Right lobe of liver (tissue), 6 donors: ENCODE data around the gene CHKA. TPM values are rescaled to one million over a fixed set of nuclear protein-coding genes. Genes with fewer than 3 reads are reported as not detected.

Source experiments
- ATAC-seq, 4 donors: fragments of 200-7000 bp; cut with Tn5 transposase; one replicate each; pipeline ENCODE4 v1.9.1; 2020; ENCODE audit warnings: mild to moderate bottlenecking in 4 of 4, moderate library complexity in 4 of 4
- DNase-seq, 3 donors: peaks; one replicate each; pipeline ENCODE4 v3.0.0-alpha.2; 2020
- H3K27ac ChIP-seq, 3 donors: fragments of 200-600 bp; one replicate each; pipeline ENCODE4 v1.8.0; 2022
- H3K27me3 ChIP-seq, 2 donors: fragments of 200-600 bp; one replicate each; pipeline ENCODE4 v1.8.0; 2022
- H3K36me3 ChIP-seq, 4 donors: fragments of 200-600 bp; sonication (generic) in 1 of 4; one replicate each; pipeline versions ENCODE4 v1.5.1 to v1.8.0; 2017 to 2022; ENCODE audit warnings: control low read depth in 1 of 4
- H3K4me1 ChIP-seq, 4 donors: fragments of 200-600 bp; sonication (generic) in 1 of 4; one replicate each; pipeline versions ENCODE4 v1.5.1 to v1.8.0; 2017 to 2022; ENCODE audit warnings: control low read depth in 1 of 4
- H3K4me3 ChIP-seq, 3 donors: fragments of 200-600 bp; one replicate each; pipeline ENCODE4 v1.8.0; 2022
- H3K9me3 ChIP-seq, 4 donors: fragments of 200-600 bp; sonication (generic) in 1 of 4; one replicate each; pipeline versions ENCODE4 v1.5.1 to v1.8.0; 2017 to 2022; ENCODE audit warnings: control low read depth in 1 of 4
- CTCF ChIP-seq, 4 donors: fragments of 200-600 bp in 3 of 4; fragments of 450-650 bp in 1 of 4; IDR thresholded peaks; one replicate each; pipeline versions ENCODE4 v1.5.1 to v1.8.0; 2016 to 2022; ENCODE audit warnings: antibody characterized with exemption in 4 of 4, mild to moderate bottlenecking in 2 of 4
- POLR2A ChIP-seq: fragments of 450-650 bp; IDR thresholded peaks from one replicate; pipeline ENCODE4 v1.6.1; 2017; ENCODE audit warnings: antibody characterized with exemption, mild to moderate bottlenecking
- WGBS: methylation state at CpG from one replicate; pipeline ENCODE4 v1.1.6; 2018; ENCODE audit warnings: low coverage, low lambda C conversion rate; ENCODE audit not compliant: insufficient coverage; ENCODE audit errors: missing lambda C conversion rate; 5-methylcytosine and 5-hydroxymethylcytosine counted together
- intact Hi-C, 2 donors: fragments of 100-400 bp; cut with DNase I; formaldehyde crosslinking; loops; one replicate each; pipeline versions ENCODE4 v1.11.2 to v1.14.1; 2022
- long read RNA-seq: library from polyadenylated mRNA; unstranded; transcript quantifications from one replicate; pipeline ENCODE4 v2.0.0, GENCODE V29; 2019
- total RNA-seq, 6 experiments: library from RNA; depleted of rRNA in 2 of 6; stranded (reverse); fragments of >200 nt in 2 of 6; fragmentation: NEBNext Ultra II Directional in 3 of 6; extraction: Animal tissue kit (Norgen Biotek cat#: 25700) in 3 of 6; gene quantifications; one replicate each; pipeline versions ENCODE4 v1.1.0 to v1.2.4, GENCODE V29; 2016 to 2023
- donor health status: DM: no; HTN: yes; CAD: no.
- donor health status: DM: no; HTN: no; CAD: no.
- donor health status: DM: no; HTN: no; CAD: no.
- donor health status: DM: no; HTN: yes; CAD: no.
- donor health status: DM: no; HTN: yes; CAD: no.

Gene CHKA
- 10 to 100 TPM; 15.1 to 35.8 (median 28.5) TPM for total RNA-seq
- long read RNA-seq, partial matches to known transcripts = 0 of 1 reads
- long read RNA-seq, other reads (novel, unspliced or antisense) = 1 of 1 reads

DNA sequence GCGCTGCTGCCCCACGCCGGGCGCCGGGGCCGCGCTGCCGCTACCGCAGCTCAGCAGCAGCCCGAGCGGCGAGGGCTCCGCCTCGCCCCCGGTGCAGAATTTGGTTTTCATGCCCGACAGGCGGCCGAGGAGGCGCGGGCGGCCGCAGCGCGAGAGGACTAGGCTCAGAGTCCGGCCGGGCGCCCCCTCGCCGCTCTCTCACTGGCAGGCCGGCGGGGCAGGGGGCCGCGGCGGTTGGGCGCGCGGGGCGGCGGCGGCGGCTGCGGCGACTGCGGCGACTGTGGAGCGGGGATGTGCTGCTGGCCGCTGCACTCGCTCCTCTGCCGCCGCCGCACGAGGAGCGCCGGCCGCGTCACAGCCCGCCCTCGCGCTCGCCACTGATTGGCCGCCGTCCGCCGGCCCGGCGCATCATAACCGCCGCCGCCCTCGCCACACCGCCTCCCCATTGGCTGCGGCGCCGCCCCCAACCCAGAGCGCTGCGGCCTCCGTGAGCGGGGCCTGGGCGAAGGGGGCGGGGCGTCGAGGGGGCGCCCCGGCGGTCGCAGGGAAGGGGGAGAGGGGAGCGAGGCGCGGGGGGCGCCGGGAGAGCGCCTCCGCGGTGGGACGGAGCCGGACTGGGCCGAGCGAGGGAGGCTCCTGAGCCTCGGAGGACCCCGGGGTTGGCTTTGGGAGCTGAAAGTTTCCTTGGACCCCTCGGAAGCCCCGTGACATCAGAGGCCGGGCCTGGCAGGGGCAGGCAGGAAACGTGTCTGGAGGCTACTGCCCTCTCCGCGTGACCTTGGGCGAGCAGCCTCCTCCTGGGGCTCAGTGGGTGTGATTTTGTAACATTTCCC, at the start of gene CHKA:
TSS of gene CHKA (minus strand) at position 322 of the 833 bp plus-strand sequence. CDS start at position 111, 211 bp downstream.
- no peaks in the 10 kb centered on the region for H3K27me3 ChIP-seq
- H3K4me1 ChIP-seq = peaks cover 0 to 48% (median 22%) of the 10 kb centered on the region in 4 donors
- DNase-seq (peak; percentile 97), ATAC-seq (peak; percentile 79 to 93 (median 88))
- 0% methylated on average over 15 of the region's 107 CpGs for WGBS
- peak within 1 kb of the TSS; percentile 96 to 100 (median 98) for H3K27ac ChIP-seq
- intact Hi-C loops = no loop called here
- no peaks in the 10 kb centered on the region for H3K9me3 ChIP-seq
- no peaks in the 10 kb centered on the region for H3K36me3 ChIP-seq
- TF ChIP-seq CTCF (IDR thresholded peaks at IDR 0.05) (peak in 1 of 4 donors; percentile 5), POLR2A (peak; percentile 100)
- peak within 1 kb of the TSS; percentile 62 to 85 (median 74) for H3K4me3 ChIP-seq

DNA sequence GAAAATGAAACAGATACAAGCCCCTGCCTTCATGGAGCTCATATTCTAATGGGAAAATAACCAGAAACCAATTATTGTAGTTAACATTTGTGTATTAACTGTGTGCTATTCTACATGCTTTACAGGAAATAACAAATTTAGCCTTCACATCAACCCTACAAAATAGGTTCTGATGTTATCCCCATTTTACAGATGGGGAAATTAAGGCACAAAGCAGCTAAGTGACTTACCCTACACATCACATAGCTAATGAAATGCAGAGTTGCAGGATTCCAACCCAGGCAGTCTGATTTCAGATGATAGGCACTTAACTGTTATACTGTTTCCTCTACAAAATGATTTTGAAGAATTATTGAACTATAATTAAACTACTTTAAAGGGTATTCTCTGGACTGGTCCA, 48.3 kb upstream of the CHKA start:
- Histone ChIP-seq H3K27me3 (no peaks in the 10 kb centered on the region), H3K9me3 (no peaks in the 10 kb centered on the region), H3K4me1 (peaks cover 0 to 52% (median 23%) of the 10 kb centered on the region in 4 donors), H3K4me3 (no peak overlapping the region), H3K27ac (no peak overlapping the region), H3K36me3 (peaks cover 0 to 56% (median 17%) of the 10 kb centered on the region in 4 donors)
- TF ChIP-seq CTCF (IDR thresholded peaks at IDR 0.05) = no peak
- no peak for TF ChIP-seq POLR2A
- ATAC-seq = no peak
- intact Hi-C loops = no loop called here
- no peak for DNase-seq

DNA sequence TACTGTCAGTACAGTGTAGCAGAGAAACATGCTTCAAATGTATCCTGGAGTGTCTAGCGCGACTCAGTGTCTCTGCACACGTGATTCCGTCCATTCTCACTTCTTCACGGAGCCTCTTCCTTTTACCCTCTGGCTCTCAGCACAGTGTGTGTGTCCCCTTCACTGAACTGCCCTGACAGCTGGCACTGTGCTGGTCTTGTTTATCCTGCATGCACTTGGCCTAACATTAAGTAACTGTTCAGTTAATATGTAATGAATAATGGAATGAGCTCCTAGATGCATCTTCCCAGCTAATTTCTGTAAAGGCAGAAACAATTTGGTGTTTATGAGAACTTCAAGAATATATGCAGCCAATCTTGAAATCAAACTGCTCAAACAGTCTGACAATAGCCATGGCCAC, 47.5 kb upstream of the CHKA start:
- H3K27ac ChIP-seq = no peak overlapping the region
- WGBS = 12% methylated on average over 5 of the region's 5 CpGs
- H3K4me1 ChIP-seq = peaks cover 0 to 44% (median 23%) of the 10 kb centered on the region in 4 donors
- peak; percentile 47 to 75 (median 69) for DNase-seq
- peak; percentile 83 to 94 (median 92) for ATAC-seq
- H3K9me3 ChIP-seq = no peaks in the 10 kb centered on the region
- peaks cover 0 to 55% (median 14%) of the 10 kb centered on the region in 4 donors for H3K36me3 ChIP-seq
- no peaks in the 10 kb centered on the region for H3K27me3 ChIP-seq
- intact Hi-C loops = no loop called here
- no peak overlapping the region for H3K4me3 ChIP-seq
- TF ChIP-seq CTCF (IDR thresholded peaks at IDR 0.05) = no peak

- intact Hi-C loops = no loop called here
- no peaks in the 10 kb centered on the region for H3K9me3 ChIP-seq
- peak in 1 of 4 donors; percentile 17 for ATAC-seq
- peaks cover 0 to 44% (median 22%) of the 10 kb centered on the region in 4 donors for H3K4me1 ChIP-seq
- DNase-seq = no peak
- TF ChIP-seq CTCF (IDR thresholded peaks at IDR 0.05) = no peak
- H3K4me3 ChIP-seq = no peak overlapping the region
- no peak overlapping the region for H3K27ac ChIP-seq
- no peaks in the 10 kb centered on the region for H3K27me3 ChIP-seq
- H3K36me3 ChIP-seq = peaks cover 0 to 43% (median 8%) of the 10 kb centered on the region in 4 donors
- WGBS = 81% methylated on average over 6 of the region's 6 CpGs
These were observed 46.3 kb upstream of the CHKA start for GRCh38 chr11:68167474-68167873.
